HG03280 (cell line): ENCODE results near the gene CPM.
"Not testable (repeated sequence)": the region's sequence is repeated elsewhere in the genome, so short reads cannot be mapped to it uniquely, and the experiment has no call there.

Experiments used
- ATAC-seq: cut with Tn5 transposase; IDR thresholded peaks from one replicate; pipeline ENCODE4 v1.9.1; 2021; ENCODE audit warnings: mild to moderate bottlenecking, moderate library complexity; ENCODE audit not compliant: unreplicated experiment

Gene CPM

GRCh38 chr12:68831751-68832503 lies 101.0 kb downstream of the CPM start:
- ATAC-seq: no peak

- no peak for ATAC-seq
Observed at GRCh38 chr12:68831272-68831671, 101.7 kb downstream of the CPM start.

GRCh38 chr12:68828672-68829068 lies 104.3 kb downstream of the CPM start:
- ATAC-seq: no peak

GRCh38 chr12:68827895-68828671 lies 104.9 kb downstream of the CPM start:
- ATAC-seq: no peak

- ATAC-seq: no peak
Observed at GRCh38 chr12:68825569-68826217, 107.3 kb downstream of the CPM start.

GRCh38 chr12:68824597-68825250 lies 108.2 kb downstream of the CPM start:
- no peak for ATAC-seq

- no peak for ATAC-seq
Observed at GRCh38 chr12:68824131-68824530, 108.8 kb downstream of the CPM start.

- ATAC-seq: no peak
Observed at GRCh38 chr12:68823696-68824095, 109.3 kb downstream of the CPM start.

- no peak for ATAC-seq
Observed at GRCh38 chr12:68821357-68822188, 111.4 kb downstream of the CPM start.

- not testable (repeated sequence) for ATAC-seq
Observed at GRCh38 chr12:68819481-68819880, 113.5 kb downstream of the CPM start.

- ATAC-seq: no peak
Observed at GRCh38 chr12:68815928-68816800, 116.8 kb downstream of the CPM start.

- no peak for ATAC-seq
Observed at GRCh38 chr12:68815232-68815927, 117.6 kb downstream of the CPM start.

- ATAC-seq: no peak
Observed at GRCh38 chr12:68814490-68815231, 118.3 kb downstream of the CPM start.

GRCh38 chr12:68813242-68813593 lies 119.8 kb downstream of the CPM start:
- no peak for ATAC-seq

- no peak for ATAC-seq
Observed at GRCh38 chr12:68812553-68813241, 120.3 kb downstream of the CPM start.

GRCh38 chr12:68811573-68811972 lies 121.4 kb downstream of the CPM start:
- ATAC-seq: not testable (repeated sequence)

GRCh38 chr12:68810027-68810389 lies 123.0 kb downstream of the CPM start:
- not testable (repeated sequence) for ATAC-seq
